Measurements from ENCODE around the gene OPTN.
"Not testable (repeated sequence)": the region's sequence is repeated elsewhere in the genome, so short reads cannot be mapped to it uniquely, and the experiment has no call there.

The OPTN gene

GRCh38 chr10:13087986-13088618 is 11.9 kb upstream of the OPTN start:
- H3K4me3 ChIP-seq (ENCODE audit: severe bottlenecking) = no peak overlapping the region
- peak; percentile 86 for ATAC-seq (ENCODE audit: low read depth)
- H3K4me1 ChIP-seq (ENCODE audit: insufficient read depth, poor library complexity, severe bottlenecking) = no peaks in the 10 kb centered on the region
- peaks cover 11% of the 10 kb centered on the region for H3K9me3 ChIP-seq (ENCODE audit: severe bottlenecking)
- TF ChIP-seq, protein P1, sequence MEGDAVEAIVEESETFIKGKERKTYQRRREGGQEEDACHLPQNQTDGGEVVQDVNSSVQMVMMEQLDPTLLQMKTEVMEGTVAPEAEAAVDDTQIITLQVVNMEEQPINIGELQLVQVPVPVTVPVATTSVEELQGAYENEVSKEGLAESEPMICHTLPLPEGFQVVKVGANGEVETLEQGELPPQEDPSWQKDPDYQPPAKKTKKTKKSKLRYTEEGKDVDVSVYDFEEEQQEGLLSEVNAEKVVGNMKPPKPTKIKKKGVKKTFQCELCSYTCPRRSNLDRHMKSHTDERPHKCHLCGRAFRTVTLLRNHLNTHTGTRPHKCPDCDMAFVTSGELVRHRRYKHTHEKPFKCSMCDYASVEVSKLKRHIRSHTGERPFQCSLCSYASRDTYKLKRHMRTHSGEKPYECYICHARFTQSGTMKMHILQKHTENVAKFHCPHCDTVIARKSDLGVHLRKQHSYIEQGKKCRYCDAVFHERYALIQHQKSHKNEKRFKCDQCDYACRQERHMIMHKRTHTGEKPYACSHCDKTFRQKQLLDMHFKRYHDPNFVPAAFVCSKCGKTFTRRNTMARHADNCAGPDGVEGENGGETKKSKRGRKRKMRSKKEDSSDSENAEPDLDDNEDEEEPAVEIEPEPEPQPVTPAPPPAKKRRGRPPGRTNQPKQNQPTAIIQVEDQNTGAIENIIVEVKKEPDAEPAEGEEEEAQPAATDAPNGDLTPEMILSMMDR (IDR thresholded peaks at IDR 0.05; ENCODE audit: poor library complexity, severe bottlenecking) = no peak
- no peaks in the 10 kb centered on the region for H3K36me3 ChIP-seq (ENCODE audit: low read depth)
- no peaks in the 10 kb centered on the region for H3K27me3 ChIP-seq (ENCODE audit: insufficient read depth, poor library complexity, severe bottlenecking)
- H3K27ac ChIP-seq (ENCODE audit: poor library complexity, severe bottlenecking) = peak overlapping the region; percentile 16
- DNase-seq (ENCODE audit: low spot score) = no peak

DNA sequence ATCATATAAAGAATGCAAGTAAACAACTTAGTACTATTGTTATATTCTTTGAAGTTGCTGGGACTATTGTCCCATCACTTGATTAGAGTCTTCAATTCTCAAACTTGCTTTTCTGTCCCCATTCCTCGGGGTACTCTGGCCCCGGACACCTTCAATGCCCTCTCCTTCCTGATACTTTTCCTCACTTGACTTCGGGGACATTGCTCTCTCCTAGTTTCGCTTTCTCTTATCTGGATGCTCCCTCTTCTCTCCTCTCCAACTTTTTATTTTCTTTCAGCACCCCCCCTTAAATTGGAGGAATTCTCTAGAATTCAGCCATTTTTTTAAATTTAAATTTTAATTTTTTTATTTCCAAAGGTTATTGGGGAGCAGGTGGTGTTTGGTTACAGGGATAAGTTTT is 10.6 kb upstream of the OPTN start:
- Histone ChIP-seq H3K4me3 (ENCODE audit: severe bottlenecking) (no peak overlapping the region), H3K36me3 (ENCODE audit: low read depth) (no peaks in the 10 kb centered on the region), H3K4me1 (ENCODE audit: insufficient read depth, poor library complexity, severe bottlenecking) (no peaks in the 10 kb centered on the region), H3K9me3 (ENCODE audit: severe bottlenecking) (peaks cover 4% of the 10 kb centered on the region), H3K27ac (ENCODE audit: poor library complexity, severe bottlenecking) (no peak overlapping the region), H3K27me3 (ENCODE audit: insufficient read depth, poor library complexity, severe bottlenecking) (no peaks in the 10 kb centered on the region)
- DNase-seq (ENCODE audit: low spot score) = no peak
- ATAC-seq (ENCODE audit: low read depth) = no peak
- TF ChIP-seq, protein P1 (IDR thresholded peaks at IDR 0.05; ENCODE audit: poor library complexity, severe bottlenecking) = no peak

DNA sequence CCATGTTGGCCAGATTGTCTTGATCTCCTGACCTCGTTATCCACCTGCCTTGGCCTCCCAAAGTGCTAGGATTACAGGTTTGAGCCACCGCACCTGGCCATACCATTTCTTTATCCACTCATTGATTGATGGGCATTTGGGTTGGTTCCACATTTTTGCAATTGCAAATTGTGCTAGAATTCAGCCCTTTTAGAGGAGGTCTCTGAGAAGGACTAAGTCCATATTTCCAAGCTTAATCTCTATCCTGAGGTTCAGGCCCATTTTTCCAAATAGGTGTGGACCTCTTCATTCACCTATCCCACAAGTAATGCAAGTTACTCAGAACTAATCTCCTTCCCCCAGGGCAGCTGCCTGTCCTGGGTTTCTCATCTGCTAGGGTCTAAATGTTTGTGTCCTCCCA is 9.7 kb upstream of the OPTN start:
- Histone ChIP-seq H3K27me3 (ENCODE audit: insufficient read depth, poor library complexity, severe bottlenecking) (no peaks in the 10 kb centered on the region), H3K4me1 (ENCODE audit: insufficient read depth, poor library complexity, severe bottlenecking) (no peaks in the 10 kb centered on the region), H3K9me3 (ENCODE audit: severe bottlenecking) (no peaks in the 10 kb centered on the region), H3K27ac (ENCODE audit: poor library complexity, severe bottlenecking) (no peak overlapping the region), H3K36me3 (ENCODE audit: low read depth) (no peaks in the 10 kb centered on the region), H3K4me3 (ENCODE audit: severe bottlenecking) (no peak overlapping the region)
- ATAC-seq (ENCODE audit: low read depth) (no peak), DNase-seq (ENCODE audit: low spot score) (no peak)
- TF ChIP-seq, protein P1 (IDR thresholded peaks at IDR 0.05; ENCODE audit: poor library complexity, severe bottlenecking) = no peak

DNA sequence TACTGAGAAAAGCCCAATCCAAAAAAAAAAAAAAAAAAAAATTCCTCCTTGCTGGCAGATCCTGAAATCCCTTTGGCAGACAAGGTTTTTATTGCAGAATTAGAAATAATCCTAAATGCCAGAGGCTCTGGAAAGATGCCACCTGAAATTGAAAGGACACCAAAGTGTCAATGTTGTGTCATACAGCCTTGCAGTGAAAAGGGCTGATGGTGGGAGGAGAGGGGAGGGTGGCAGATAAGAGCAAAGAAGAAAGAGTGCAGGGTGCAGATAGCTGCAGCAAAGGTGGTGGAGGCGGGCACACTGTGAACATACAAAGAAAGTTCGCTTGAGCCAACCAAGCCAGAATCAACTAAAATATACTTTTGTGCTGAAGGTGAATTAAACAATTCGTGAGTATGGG is 8.2 kb upstream of the OPTN start:
- H3K4me3 ChIP-seq (ENCODE audit: severe bottlenecking) = no peak overlapping the region
- TF ChIP-seq, protein P1 (IDR thresholded peaks at IDR 0.05; ENCODE audit: poor library complexity, severe bottlenecking) = no peak
- ATAC-seq (ENCODE audit: low read depth) = no peak
- no peak for DNase-seq (ENCODE audit: low spot score)
- H3K4me1 ChIP-seq (ENCODE audit: insufficient read depth, poor library complexity, severe bottlenecking) = no peaks in the 10 kb centered on the region
- no peaks in the 10 kb centered on the region for H3K36me3 ChIP-seq (ENCODE audit: low read depth)
- H3K9me3 ChIP-seq (ENCODE audit: severe bottlenecking) = no peaks in the 10 kb centered on the region
- H3K27me3 ChIP-seq (ENCODE audit: insufficient read depth, poor library complexity, severe bottlenecking) = no peaks in the 10 kb centered on the region
- no peak overlapping the region for H3K27ac ChIP-seq (ENCODE audit: poor library complexity, severe bottlenecking)

DNA sequence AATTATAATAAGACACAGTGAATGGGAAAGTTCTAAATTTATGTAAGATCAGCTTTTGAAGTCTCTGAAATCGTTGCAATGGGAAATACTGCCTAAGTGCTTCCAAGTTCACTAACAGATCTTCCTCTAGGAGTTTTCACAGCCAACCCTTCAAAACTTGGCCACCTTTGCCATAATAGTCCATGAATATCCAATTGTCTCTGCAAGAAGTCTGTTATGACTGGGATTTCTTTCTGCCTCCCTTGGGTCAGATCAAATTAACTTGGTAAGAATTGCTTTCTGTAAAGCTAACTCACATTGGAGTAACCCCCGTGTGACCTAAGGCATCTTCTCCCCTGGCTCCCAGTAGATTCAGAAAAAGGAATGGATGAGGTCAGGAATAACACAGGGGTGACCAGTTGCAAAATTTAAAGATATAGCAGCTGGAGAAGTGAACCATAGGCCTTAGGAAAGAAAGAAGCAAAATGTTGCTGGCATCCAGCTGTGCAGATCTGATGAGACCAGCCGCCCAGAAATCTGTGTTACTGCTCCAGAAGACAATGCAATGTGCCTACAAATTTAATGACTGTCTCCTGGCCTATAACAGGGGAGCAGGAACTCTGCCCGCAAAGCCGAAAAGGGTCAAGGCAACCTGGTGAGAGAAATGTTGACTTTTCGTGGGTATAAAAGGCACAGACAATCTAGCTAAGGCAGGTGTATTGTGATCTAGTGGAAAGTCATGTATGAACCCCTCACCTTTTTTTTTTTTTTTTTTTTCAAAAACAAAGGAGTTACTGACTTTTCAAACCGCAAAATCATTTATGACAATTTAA is 7.5 kb upstream of the OPTN start:
- no peak for DNase-seq (ENCODE audit: low spot score)
- no peak overlapping the region for H3K27ac ChIP-seq (ENCODE audit: poor library complexity, severe bottlenecking)
- ATAC-seq (ENCODE audit: low read depth) = no peak
- no peaks in the 10 kb centered on the region for H3K9me3 ChIP-seq (ENCODE audit: severe bottlenecking)
- TF ChIP-seq, protein P1 (IDR thresholded peaks at IDR 0.05; ENCODE audit: poor library complexity, severe bottlenecking) = no peak
- H3K36me3 ChIP-seq (ENCODE audit: low read depth) = no peaks in the 10 kb centered on the region
- no peaks in the 10 kb centered on the region for H3K27me3 ChIP-seq (ENCODE audit: insufficient read depth, poor library complexity, severe bottlenecking)
- H3K4me3 ChIP-seq (ENCODE audit: severe bottlenecking) = no peak overlapping the region
- no peaks in the 10 kb centered on the region for H3K4me1 ChIP-seq (ENCODE audit: insufficient read depth, poor library complexity, severe bottlenecking)

DNA sequence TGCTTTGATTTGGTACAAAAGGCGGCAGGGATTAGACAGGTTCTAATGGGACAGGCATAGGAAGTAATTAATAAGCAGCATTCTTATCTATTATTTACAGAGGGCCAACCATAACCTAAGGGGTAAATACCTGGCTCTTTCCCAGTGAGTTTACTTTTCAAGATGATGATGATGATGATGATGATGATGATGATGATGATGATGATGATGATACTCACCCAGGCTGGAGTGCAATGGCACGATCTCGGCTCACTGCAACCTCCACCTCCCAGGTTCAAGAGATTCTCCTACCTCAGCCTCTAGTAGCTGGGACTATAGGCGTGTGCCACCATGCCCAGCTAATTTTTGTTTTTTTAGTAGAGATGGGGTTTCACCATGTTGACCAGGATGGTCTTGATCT is 5.9 kb upstream of the OPTN start:
- DNase-seq (ENCODE audit: low spot score) = not testable (repeated sequence)

More for the DNA sequence above, 5.9 kb upstream of the OPTN start:
- not testable (repeated sequence) for H3K36me3 ChIP-seq (ENCODE audit: low read depth); H3K4me1 ChIP-seq (ENCODE audit: insufficient read depth, poor library complexity, severe bottlenecking); ATAC-seq (ENCODE audit: low read depth); H3K4me3 ChIP-seq (ENCODE audit: severe bottlenecking); H3K9me3 ChIP-seq (ENCODE audit: severe bottlenecking); H3K27ac ChIP-seq (ENCODE audit: poor library complexity, severe bottlenecking); H3K27me3 ChIP-seq (ENCODE audit: insufficient read depth, poor library complexity, severe bottlenecking)
